Keratinocyte (primary cell): ENCODE results near the gene PTP4A2. TPM values are rescaled to one million over a fixed set of nuclear protein-coding genes. Genes with fewer than 3 reads are reported as not detected.
A peak's percentile ranks its signal among the peaks of the same experiment; 100 is the strongest.

Experiments used
- DNase-seq: peaks from one replicate; pipeline ENCODE4 v3.0.0-alpha.2; 2011; ENCODE audit warnings: low read depth, missing footprints, low spot score
- FAIRE-seq: peaks from 2 replicates; lab custom pipeline; 2011; peaks lifted over from hg19 to GRCh38; lab: Jason Lieb, UNC
- H2AFZ ChIP-seq: 2 replicates; pipeline ENCODE4 v1.6.0; 2012; ENCODE audit warnings: low read length, control low read depth, inconsistent platforms; ENCODE audit not compliant: control insufficient read depth
- H3K27ac ChIP-seq: 2 replicates; pipeline ENCODE4 v1.5.1; 2011; ENCODE audit warnings: low read length; ENCODE audit not compliant: control insufficient read depth, insufficient read depth
- H3K27me3 ChIP-seq: 3 replicates; pipeline ENCODE4 v1.6.0; 2011; ENCODE audit warnings: low read length; ENCODE audit not compliant: control insufficient read depth, insufficient read depth; ENCODE audit errors: extremely low read depth
- H3K36me3 ChIP-seq, 2 experiments: 2 replicates in 1 of 2; 3 replicates in 1 of 2; pipeline ENCODE4 v1.5.1; 2011; ENCODE audit warnings: low read length in 2 of 2, mild to moderate bottlenecking in 1 of 2; ENCODE audit not compliant: control insufficient read depth in 2 of 2, insufficient read depth in 2 of 2; ENCODE audit errors: extremely low read depth in 1 of 2
- H3K4me1 ChIP-seq: 3 replicates; pipeline ENCODE4 v1.5.1; 2011; ENCODE audit warnings: low read length; ENCODE audit not compliant: control insufficient read depth, insufficient read depth; ENCODE audit errors: extremely low read depth
- H3K4me2 ChIP-seq: 3 replicates; pipeline ENCODE4 v1.6.0; 2011; ENCODE audit warnings: low read depth, low read length; ENCODE audit not compliant: control insufficient read depth, insufficient read depth; ENCODE audit errors: extremely low read depth
- H3K4me3 ChIP-seq, 3 experiments: fragments of 200-600 bp in 1 of 3; sonication (generic) in 1 of 3; 2 replicates in 2 of 3; 3 replicates in 1 of 3; pipeline ENCODE4 v1.5.1; 2011 to 2016; ENCODE audit warnings: low read length in 3 of 3, mild to moderate bottlenecking in 3 of 3, control low read depth in 2 of 3, inconsistent platforms in 1 of 3, low read depth in 1 of 3, mixed read lengths in 1 of 3, mixed run types in 1 of 3, moderate library complexity in 1 of 3; ENCODE audit not compliant: control insufficient read depth in 2 of 3, insufficient read depth in 2 of 3; ENCODE audit errors: extremely low read depth in 1 of 3
- H3K79me2 ChIP-seq: 2 replicates; pipeline ENCODE4 v1.6.0; 2012; ENCODE audit warnings: low read length; ENCODE audit not compliant: control insufficient read depth, insufficient read depth
- H3K9ac ChIP-seq: 3 replicates; pipeline ENCODE4 v1.6.0; 2011; ENCODE audit warnings: low read length; ENCODE audit not compliant: control insufficient read depth, insufficient read depth; ENCODE audit errors: extremely low read depth
- H3K9me1 ChIP-seq: 3 replicates; pipeline ENCODE4 v1.6.0; 2011; ENCODE audit warnings: low read length; ENCODE audit not compliant: control insufficient read depth, insufficient read depth; ENCODE audit errors: extremely low read depth
- H3K9me3 ChIP-seq: 2 replicates; pipeline ENCODE4 v1.5.1; 2012; ENCODE audit warnings: low read depth, low read length; ENCODE audit not compliant: control insufficient read depth
- H4K20me1 ChIP-seq: 3 replicates; pipeline ENCODE4 v1.6.0; 2011; ENCODE audit warnings: low read length; ENCODE audit not compliant: control insufficient read depth, insufficient read depth; ENCODE audit errors: extremely low read depth
- EZH2 ChIP-seq: IDR thresholded peaks from one replicate; pipeline ENCODE4 v1.6.1; 2012; ENCODE audit warnings: inconsistent platforms, mild to moderate bottlenecking, low read length, moderate library complexity
- dilution Hi-C: fragments of 300-500 bp; cut with MboI; formaldehyde crosslinking; loops from one replicate; pipeline ENCODE4 v1.7.0; 2020; ENCODE audit warnings: low sequenced_read_pairs; ENCODE audit not compliant: extremely low pct_ligation_motif_present
- polyA plus RNA-seq, 5 experiments: library from polyadenylated mRNA; depleted of rRNA in 3 of 5; stranded (reverse) in 3 of 5; stranded (forward) in 1 of 5; unstranded in 1 of 5; fragments of >200 nt; gene quantifications; 1 replicate in 1 of 5; 2 replicates in 3 of 5; 3 replicates in 1 of 5; pipeline versions ENCODE4 v1.2.1 to v1.2.3, GENCODE V29; 2011 to 2012; ENCODE audit warnings: missing spikeins in 2 of 5, low read depth in 1 of 5, low replicate concordance in 1 of 5
- TF ChIP-seq, protein P1 (sequence below), 3 experiments: IDR thresholded peaks in 1 of 3; conservative IDR thresholded peaks in 1 of 3; optimal IDR thresholded peaks in 1 of 3; 2 replicates in 2 of 3; 3 replicates in 1 of 3; pipeline versions ENCODE3 to v1.5.1; 2011; ENCODE audit warnings: low read length in 3 of 3, mild to moderate bottlenecking in 3 of 3, moderate library complexity in 2 of 3, control low read depth in 1 of 3, inconsistent platforms in 1 of 3; ENCODE audit not compliant: insufficient read depth in 2 of 3; ENCODE audit errors: extremely low read depth in 1 of 3

PTP4A2 gene
- polyA plus RNA-seq, 1 donor (not counting 4 experiments of a cell fraction or from before 2014, with no cell fraction given) = 368 TPM

DNA sequence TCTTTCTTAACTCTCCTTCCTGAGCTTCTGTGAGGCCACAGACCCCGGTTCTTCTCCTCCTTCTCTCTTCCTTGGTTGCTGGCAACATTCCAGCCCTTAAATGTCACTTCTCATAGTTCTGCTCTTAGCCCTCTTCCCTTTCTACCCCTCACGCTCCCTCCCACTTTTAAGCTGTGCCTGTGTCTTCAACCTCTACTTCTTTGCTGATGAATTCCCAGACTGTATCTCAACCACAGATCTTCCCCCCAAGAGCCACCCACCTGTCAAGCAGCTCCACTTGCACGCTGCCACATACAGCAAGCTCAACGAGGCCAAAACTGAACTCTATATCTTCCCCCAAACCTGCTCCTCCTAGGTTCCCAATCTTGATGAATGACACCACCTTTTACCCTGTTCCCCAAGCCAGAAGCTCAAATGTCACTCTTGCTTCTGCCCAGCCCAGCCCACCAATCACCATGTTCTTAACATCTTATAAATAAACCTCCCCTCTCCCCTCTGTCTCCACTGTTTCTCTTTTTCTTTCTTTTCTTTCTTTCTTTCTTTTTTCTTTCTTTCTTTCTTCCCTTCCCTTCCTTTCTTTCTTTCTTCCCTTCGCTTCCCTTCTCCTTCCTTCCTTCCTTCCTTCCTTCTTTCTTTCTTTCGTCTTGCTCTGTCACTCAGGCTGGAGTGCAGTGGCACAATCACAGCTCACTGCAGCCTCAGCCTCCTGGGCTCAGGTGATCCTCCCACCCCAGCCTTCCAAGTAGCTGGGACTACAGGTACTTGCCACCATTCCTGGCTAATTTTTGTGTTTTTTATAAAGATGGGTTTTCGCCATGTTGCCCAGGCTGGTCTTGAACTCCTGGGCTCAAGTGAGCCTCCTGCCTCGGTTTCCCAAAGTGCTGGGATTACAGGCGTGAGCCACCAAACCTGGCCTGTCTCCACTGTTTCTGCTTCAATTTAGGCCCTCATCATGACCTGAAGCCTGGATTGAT lies 19.8 kb upstream of the PTP4A2 start:
- Histone ChIP-seq H3K36me3 (no peaks in the 10 kb centered on the region), H3K9me3 (no peaks in the 10 kb centered on the region), H3K4me3 (no peak overlapping the region), H2AFZ (no peak overlapping the region), H3K4me1 (peaks cover 25% of the 10 kb centered on the region), H3K79me2 (no peaks in the 10 kb centered on the region), H3K27ac (no peak overlapping the region), H3K9me1 (no peaks in the 10 kb centered on the region), H3K27me3 (no peaks in the 10 kb centered on the region), H3K4me2 (no peak overlapping the region), H4K20me1 (no peaks in the 10 kb centered on the region), H3K9ac (no peak overlapping the region)
- dilution Hi-C loops = no loop called here
- FAIRE-seq (no peak), DNase-seq (no peak)
- TF ChIP-seq, protein P1, sequence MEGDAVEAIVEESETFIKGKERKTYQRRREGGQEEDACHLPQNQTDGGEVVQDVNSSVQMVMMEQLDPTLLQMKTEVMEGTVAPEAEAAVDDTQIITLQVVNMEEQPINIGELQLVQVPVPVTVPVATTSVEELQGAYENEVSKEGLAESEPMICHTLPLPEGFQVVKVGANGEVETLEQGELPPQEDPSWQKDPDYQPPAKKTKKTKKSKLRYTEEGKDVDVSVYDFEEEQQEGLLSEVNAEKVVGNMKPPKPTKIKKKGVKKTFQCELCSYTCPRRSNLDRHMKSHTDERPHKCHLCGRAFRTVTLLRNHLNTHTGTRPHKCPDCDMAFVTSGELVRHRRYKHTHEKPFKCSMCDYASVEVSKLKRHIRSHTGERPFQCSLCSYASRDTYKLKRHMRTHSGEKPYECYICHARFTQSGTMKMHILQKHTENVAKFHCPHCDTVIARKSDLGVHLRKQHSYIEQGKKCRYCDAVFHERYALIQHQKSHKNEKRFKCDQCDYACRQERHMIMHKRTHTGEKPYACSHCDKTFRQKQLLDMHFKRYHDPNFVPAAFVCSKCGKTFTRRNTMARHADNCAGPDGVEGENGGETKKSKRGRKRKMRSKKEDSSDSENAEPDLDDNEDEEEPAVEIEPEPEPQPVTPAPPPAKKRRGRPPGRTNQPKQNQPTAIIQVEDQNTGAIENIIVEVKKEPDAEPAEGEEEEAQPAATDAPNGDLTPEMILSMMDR (optimal IDR thresholded peaks at IDR 0.05 in 1 of 3, IDR thresholded peaks at IDR 0.05 in 1 of 3, conservative IDR thresholded peaks at IDR 0.05 in 1 of 3; ENCODE audit: extremely low read depth in 1 of 3, insufficient read depth in 2 of 3, low read length in 3 of 3) = no peak
- no peak for TF ChIP-seq EZH2

DNA sequence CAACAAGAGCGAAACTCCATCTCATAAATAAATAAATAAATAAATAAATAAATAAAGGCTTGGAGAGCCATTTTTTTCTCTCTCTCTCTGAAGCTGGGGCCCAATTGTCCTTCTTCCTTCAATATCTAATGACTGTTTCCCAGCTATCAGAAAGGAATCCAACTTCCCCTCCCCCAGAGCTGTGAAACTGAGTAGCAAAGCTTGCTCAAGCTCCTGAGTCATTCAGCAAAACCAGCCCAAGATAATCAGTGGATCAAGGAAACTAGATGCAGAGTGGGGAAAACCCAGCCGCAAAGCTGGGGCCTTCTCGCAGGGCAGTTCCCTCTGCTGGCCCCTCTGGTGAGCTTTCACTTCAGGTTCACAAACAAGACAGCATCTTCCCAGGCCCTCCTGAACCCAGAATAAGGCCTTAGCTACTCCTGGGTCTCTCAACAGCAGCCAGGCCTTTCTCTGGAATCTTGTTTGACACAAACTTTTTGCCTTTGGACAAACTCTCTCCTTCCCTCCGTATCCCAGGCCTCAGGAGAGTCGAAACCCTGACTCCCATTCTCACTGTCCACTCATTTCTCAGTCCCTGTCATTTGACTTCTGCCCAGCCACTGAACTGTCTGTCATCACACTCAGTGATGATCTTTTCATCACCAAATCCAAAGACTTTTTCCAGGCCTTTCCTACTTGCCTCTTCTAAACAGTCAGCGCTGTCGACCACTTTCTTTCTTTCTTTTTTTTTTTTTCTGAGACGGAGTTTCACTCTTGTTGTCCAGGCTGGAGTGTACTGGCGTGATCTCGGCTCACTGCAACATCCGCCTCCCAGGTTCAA lies 18.0 kb upstream of the PTP4A2 start:
- H3K9me3 ChIP-seq = no peaks in the 10 kb centered on the region
- H3K27me3 ChIP-seq = no peaks in the 10 kb centered on the region
- H3K4me2 ChIP-seq = peak overlapping the region; percentile 75
- peak overlapping the region in 1 of 3 experiments; percentile 36 for H3K4me3 ChIP-seq
- peak overlapping the region; percentile 82 for H3K9ac ChIP-seq
- no peaks in the 10 kb centered on the region for H3K9me1 ChIP-seq
- H3K27ac ChIP-seq = peak overlapping the region; percentile 96
- no peaks in the 10 kb centered on the region for H3K36me3 ChIP-seq
- no peaks in the 10 kb centered on the region for H4K20me1 ChIP-seq
- no peaks in the 10 kb centered on the region for H3K79me2 ChIP-seq
- dilution Hi-C loops = no loop called here
- FAIRE-seq (peak; percentile 89), DNase-seq (peak; percentile 80)
- H2AFZ ChIP-seq = peak overlapping the region; percentile 91
- H3K4me1 ChIP-seq = peaks cover 29% of the 10 kb centered on the region
- TF ChIP-seq EZH2 = no peak
- TF ChIP-seq, protein P1 (optimal IDR thresholded peaks at IDR 0.05 in 1 of 3, IDR thresholded peaks at IDR 0.05 in 1 of 3, conservative IDR thresholded peaks at IDR 0.05 in 1 of 3; ENCODE audit: extremely low read depth in 1 of 3, insufficient read depth in 2 of 3, low read length in 3 of 3) = peak; percentile 31 to 51 (median 48)
